Smooth muscle cell (in vitro differentiated cells): ENCODE measurements around the gene MOCOS. TPM values are rescaled to one million over a fixed set of nuclear protein-coding genes. Genes with fewer than 3 reads are reported as not detected.

Experiments
- DNase-seq: peaks from one replicate; lab custom pipeline; 2025; ENCODE audit not compliant: unreplicated experiment; lab: John Stamatoyannopoulos, UW
- H2AFZ ChIP-seq: fragments of 200-600 bp; sonication (generic); 2 replicates; pipeline ENCODE4 v1.6.0; 2016; ENCODE audit warnings: antibody characterized with exemption, low read depth, mild to moderate bottlenecking
- H3F3A ChIP-seq: fragments of 200-600 bp; sonication (generic); 2 replicates; pipeline ENCODE4 v1.6.0; 2017; ENCODE audit warnings: antibody characterized with exemption, low read depth
- H3K27ac ChIP-seq: fragments of 200-600 bp; sonication (generic); 2 replicates; pipeline ENCODE4 v1.5.1; 2016; ENCODE audit warnings: low read depth, mild to moderate bottlenecking
- H3K27me3 ChIP-seq: fragments of 200-600 bp; sonication (generic); 2 replicates; pipeline ENCODE4 v1.6.1; 2016; ENCODE audit warnings: low read depth, mild to moderate bottlenecking
- H3K36me3 ChIP-seq: fragments of 200-600 bp; sonication (generic); 2 replicates; pipeline ENCODE4 v1.5.1; 2016; ENCODE audit warnings: low read depth
- H3K4me1 ChIP-seq: fragments of 200-600 bp; sonication (generic); 2 replicates; pipeline ENCODE4 v1.5.1; 2016; ENCODE audit warnings: low read depth
- H3K4me2 ChIP-seq: fragments of 200-600 bp; sonication (generic); 2 replicates; pipeline ENCODE4 v1.6.0; 2016; ENCODE audit warnings: mild to moderate bottlenecking
- H3K4me3 ChIP-seq: fragments of 200-600 bp; sonication (generic); 2 replicates; pipeline ENCODE4 v1.5.1; 2016; ENCODE audit warnings: mild to moderate bottlenecking
- H3K79me2 ChIP-seq: fragments of 200-600 bp; sonication (generic); 2 replicates; pipeline ENCODE4 v1.6.0; 2016; ENCODE audit warnings: low read depth, mild to moderate bottlenecking
- H3K9ac ChIP-seq: fragments of 200-600 bp; sonication (generic); 2 replicates; pipeline ENCODE4 v1.6.0; 2016; ENCODE audit warnings: low read depth
- H3K9me3 ChIP-seq: fragments of 200-600 bp; sonication (generic); replicated peaks from 2 replicates; pipeline ENCODE4 v1.5.1; 2016; ENCODE audit warnings: low read depth
- H4K20me1 ChIP-seq: fragments of 200-600 bp; sonication (generic); 2 replicates; pipeline ENCODE4 v1.6.0; 2016; ENCODE audit warnings: low read depth
- whole genome bisulfite sequencing: methylation state at CpG from one replicate; pipeline ENCODE4 v1.1.7; 2016; ENCODE audit warnings: low lambda C conversion rate; 5-methylcytosine and 5-hydroxymethylcytosine counted together
- polyA plus RNA-seq: library from polyadenylated mRNA; unstranded; fragments of >200 nt; fragmentation: Nextera tagmentation; extraction: Ambion mirVana; gene quantifications from 2 replicates; pipeline ENCODE4 v1.2.1, GENCODE V29; 2016
- total RNA-seq: library from RNA; depleted of rRNA; stranded (reverse); fragments of >200 nt; gene quantifications from 2 replicates; pipeline ENCODE4 v1.2.3, GENCODE V29; 2014
- TF ChIP-seq, protein P1 (sequence below): fragments of 200-600 bp; sonication (generic); IDR thresholded peaks from 2 replicates; pipeline ENCODE4 v1.5.1; 2017; ENCODE audit warnings: borderline replicate concordance, mild to moderate bottlenecking, antibody characterized with exemption; ENCODE audit not compliant: insufficient read depth, poor library complexity, severe bottlenecking

The MOCOS gene
- total and polyA plus RNA-seq, 2 experiments from 2014 or later: 1.6 to 1.7 TPM

- H3K9me3 ChIP-seq: no peaks in the 10 kb centered on the region
- H3K27ac ChIP-seq: no peak overlapping the region
- no peak overlapping the region for H3K9ac ChIP-seq
- H3F3A ChIP-seq: no peaks in the 10 kb centered on the region
- no peaks in the 10 kb centered on the region for H3K4me1 ChIP-seq
- no peaks in the 10 kb centered on the region for H3K36me3 ChIP-seq
- no peaks in the 10 kb centered on the region for H3K79me2 ChIP-seq
- TF ChIP-seq, protein P1, sequence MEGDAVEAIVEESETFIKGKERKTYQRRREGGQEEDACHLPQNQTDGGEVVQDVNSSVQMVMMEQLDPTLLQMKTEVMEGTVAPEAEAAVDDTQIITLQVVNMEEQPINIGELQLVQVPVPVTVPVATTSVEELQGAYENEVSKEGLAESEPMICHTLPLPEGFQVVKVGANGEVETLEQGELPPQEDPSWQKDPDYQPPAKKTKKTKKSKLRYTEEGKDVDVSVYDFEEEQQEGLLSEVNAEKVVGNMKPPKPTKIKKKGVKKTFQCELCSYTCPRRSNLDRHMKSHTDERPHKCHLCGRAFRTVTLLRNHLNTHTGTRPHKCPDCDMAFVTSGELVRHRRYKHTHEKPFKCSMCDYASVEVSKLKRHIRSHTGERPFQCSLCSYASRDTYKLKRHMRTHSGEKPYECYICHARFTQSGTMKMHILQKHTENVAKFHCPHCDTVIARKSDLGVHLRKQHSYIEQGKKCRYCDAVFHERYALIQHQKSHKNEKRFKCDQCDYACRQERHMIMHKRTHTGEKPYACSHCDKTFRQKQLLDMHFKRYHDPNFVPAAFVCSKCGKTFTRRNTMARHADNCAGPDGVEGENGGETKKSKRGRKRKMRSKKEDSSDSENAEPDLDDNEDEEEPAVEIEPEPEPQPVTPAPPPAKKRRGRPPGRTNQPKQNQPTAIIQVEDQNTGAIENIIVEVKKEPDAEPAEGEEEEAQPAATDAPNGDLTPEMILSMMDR: no peak
- no peak overlapping the region for H3K4me3 ChIP-seq
- DNase-seq: no peak
- H3K4me2 ChIP-seq: no peak overlapping the region
- H4K20me1 ChIP-seq: no peaks in the 10 kb centered on the region
- no peaks in the 10 kb centered on the region for H3K27me3 ChIP-seq
- no peak overlapping the region for H2AFZ ChIP-seq
Observed at GRCh38 chr18:36197511-36198166, 10.3 kb downstream of the MOCOS start.

GRCh38 chr18:36199691-36200295 is 12.5 kb downstream of the MOCOS start:
- Histone ChIP-seq H3K4me2 (no peak overlapping the region), H3K4me1 (no peaks in the 10 kb centered on the region), H3K36me3 (no peaks in the 10 kb centered on the region), H4K20me1 (no peaks in the 10 kb centered on the region), H3K27ac (no peak overlapping the region), H3K79me2 (no peaks in the 10 kb centered on the region), H3K4me3 (no peak overlapping the region), H3F3A (no peaks in the 10 kb centered on the region), H3K9ac (no peak overlapping the region), H3K9me3 (no peaks in the 10 kb centered on the region), H2AFZ (no peak overlapping the region), H3K27me3 (no peaks in the 10 kb centered on the region)
- WGBS: 89% methylated on average over 22 of the region's 22 CpGs
- TF ChIP-seq, protein P1: no peak
- DNase-seq: no peak

- H3K36me3 ChIP-seq: no peaks in the 10 kb centered on the region
- H3K4me1 ChIP-seq: no peaks in the 10 kb centered on the region
- no peaks in the 10 kb centered on the region for H3K79me2 ChIP-seq
- no peaks in the 10 kb centered on the region for H3K9me3 ChIP-seq
- H3F3A ChIP-seq: no peaks in the 10 kb centered on the region
- H3K4me2 ChIP-seq: no peak overlapping the region
- no peaks in the 10 kb centered on the region for H3K27me3 ChIP-seq
- H2AFZ ChIP-seq: no peak overlapping the region
- H3K9ac ChIP-seq: no peak overlapping the region
- H3K4me3 ChIP-seq: no peak overlapping the region
- H4K20me1 ChIP-seq: no peaks in the 10 kb centered on the region
- DNase-seq: no peak
- TF ChIP-seq, protein P1: no peak
- H3K27ac ChIP-seq: no peak overlapping the region
Observed at GRCh38 chr18:36200354-36200771, 13.1 kb downstream of the MOCOS start.

DNA sequence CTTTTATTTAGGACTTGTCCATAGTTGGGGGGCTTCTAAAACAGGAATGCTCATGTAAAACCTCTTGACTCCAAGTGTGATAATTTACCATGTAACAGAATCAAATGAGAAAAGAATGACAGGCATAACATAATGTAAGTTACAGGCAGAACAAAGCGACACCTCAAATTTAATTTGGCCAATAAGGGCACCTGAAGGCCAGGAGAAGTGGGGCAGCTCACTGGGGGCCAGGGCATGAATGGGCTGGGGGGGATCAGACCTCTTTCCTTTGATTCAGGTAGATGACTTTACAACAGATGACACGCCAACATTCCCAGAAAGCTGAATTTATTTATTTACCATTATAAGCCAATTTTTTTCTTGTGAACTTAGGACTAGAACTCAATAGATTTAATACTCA is 14.5 kb downstream of the MOCOS start:
- H3K4me3 ChIP-seq: no peak overlapping the region
- no peak overlapping the region for H3K4me2 ChIP-seq
- DNase-seq: no peak
- WGBS: 98% methylated on average over 2 of the region's 2 CpGs
- no peaks in the 10 kb centered on the region for H3K4me1 ChIP-seq
- no peaks in the 10 kb centered on the region for H3K27me3 ChIP-seq
- no peaks in the 10 kb centered on the region for H3K9me3 ChIP-seq
- TF ChIP-seq, protein P1: no peak
- H3K36me3 ChIP-seq: no peaks in the 10 kb centered on the region
- H3K9ac ChIP-seq: no peak overlapping the region
- H2AFZ ChIP-seq: no peak overlapping the region
- H3F3A ChIP-seq: no peaks in the 10 kb centered on the region
- H4K20me1 ChIP-seq: no peaks in the 10 kb centered on the region
- H3K27ac ChIP-seq: no peak overlapping the region
- no peaks in the 10 kb centered on the region for H3K79me2 ChIP-seq
